ENCODE measurements around the gene CHRNA3. TPM values are rescaled to one million over a fixed set of nuclear protein-coding genes. Genes with fewer than 3 reads are reported as not detected.

CHRNA3 gene
- total RNA-seq, 4 donors from 2014 or later = not detected

DNA sequence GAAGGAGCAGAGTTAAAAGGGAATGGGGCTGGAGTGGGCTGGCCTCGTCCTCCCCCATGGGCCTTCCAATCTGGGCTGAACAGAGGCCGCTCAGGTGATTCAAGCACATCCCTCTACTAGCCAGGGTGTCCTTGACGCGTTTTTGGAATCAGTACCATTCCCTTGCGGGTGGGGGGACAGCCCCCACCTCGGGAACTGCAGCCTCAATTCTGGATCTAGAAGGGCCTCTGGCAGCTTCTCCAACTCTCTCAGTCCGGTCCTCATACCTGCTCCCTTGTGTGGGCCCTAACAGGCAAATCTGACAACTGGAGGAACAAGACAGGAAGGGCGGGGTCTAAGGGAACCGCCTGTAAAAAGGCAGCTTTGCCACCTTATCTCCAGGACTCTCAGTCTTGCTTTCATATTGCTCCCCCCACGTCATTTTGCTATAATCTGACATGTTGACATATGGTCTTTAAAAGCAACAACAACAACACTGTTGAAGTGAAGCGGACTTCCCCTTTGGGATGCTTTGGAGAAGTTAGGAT, 21.0 kb upstream of the CHRNA3 start:
- no peaks in the 10 kb centered on the region for H3K36me3 ChIP-seq
- TF ChIP-seq EP300 (IDR thresholded peaks at IDR 0.05) = no peak
- TF ChIP-seq POLR2A (IDR thresholded peaks at IDR 0.05) = no peak
- TF ChIP-seq CTCF (IDR thresholded peaks at IDR 0.05) = no peak
- peaks cover 0 to 31% of the 10 kb centered on the region in 2 donors for H3K27me3 ChIP-seq
- 69 to 75% methylated on average over 11 of the region's 11 CpGs for WGBS, 2 donors
- H3K9me3 ChIP-seq = no peaks in the 10 kb centered on the region
- H3K4me1 ChIP-seq = peaks cover 0 to 13% (median 9%) of the 10 kb centered on the region in 4 donors
- H3K27ac ChIP-seq = no peak overlapping the region
- no peak overlapping the region for H3K4me3 ChIP-seq
- DNase-seq (ENCODE audit: low spot score in 2 of 2) = no peak

- WGBS, 2 donors = 13 to 28% methylated on average over 12 to 36 of the region's 47 CpGs
- Histone ChIP-seq H3K27ac (no peak within 1 kb of the TSS), H3K27me3 (peaks cover 0 to 31% of the 10 kb centered on the region in 2 donors), H3K9me3 (no peaks in the 10 kb centered on the region), H3K36me3 (no peaks in the 10 kb centered on the region), H3K4me1 (peaks cover 0 to 13% (median 9%) of the 10 kb centered on the region in 4 donors), H3K4me3 (peak within 1 kb of the TSS in 3 of 4 donors; percentile 27 to 55 (median 43))
- no peak for TF ChIP-seq CTCF (IDR thresholded peaks at IDR 0.05)
- TF ChIP-seq EP300 (IDR thresholded peaks at IDR 0.05) = no peak
- no peak for TF ChIP-seq POLR2A (IDR thresholded peaks at IDR 0.05)
- DNase-seq (ENCODE audit: low spot score in 2 of 2) = no peak
Observed at GRCh38 chr15:78641102-78641748, 20.4 kb upstream of the CHRNA3 start, which contains the start of gene CHRNB4. TSS of gene CHRNB4 (minus strand) at chr15:78641210. CDS start at chr15:78641133, 77 bp downstream.

DNA sequence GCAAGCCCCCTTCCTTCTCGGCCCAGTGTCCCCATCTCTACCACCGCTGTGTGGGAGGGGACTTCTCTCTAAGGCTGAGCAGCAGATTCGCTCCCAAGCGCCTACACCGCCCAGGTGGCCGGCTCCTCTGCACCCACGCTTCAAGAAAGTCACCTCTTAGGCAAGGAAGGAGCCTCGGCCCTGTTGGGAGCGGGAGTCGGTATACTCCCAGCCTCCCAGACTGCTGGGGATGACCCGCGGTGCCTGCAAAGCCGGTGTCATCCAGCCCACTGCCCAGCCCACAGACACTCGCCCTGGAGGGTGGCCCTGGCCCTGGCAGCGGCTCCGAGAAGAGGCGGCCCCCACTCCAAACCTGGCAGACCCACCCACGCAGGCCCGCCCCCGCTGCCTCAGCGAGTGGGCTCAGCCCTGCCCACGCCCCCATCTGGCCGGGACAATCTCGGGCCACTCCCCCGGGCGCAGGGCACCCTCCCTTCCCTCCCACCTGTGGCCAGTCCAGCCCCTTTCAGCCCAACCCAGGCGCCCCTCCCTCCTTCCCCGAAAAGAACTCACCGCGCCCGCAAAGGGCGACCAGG, 19.8 kb upstream of the CHRNA3 start:
- Histone ChIP-seq H3K9me3 (no peaks in the 10 kb centered on the region), H3K36me3 (no peaks in the 10 kb centered on the region), H3K27me3 (peaks cover 0 to 31% of the 10 kb centered on the region in 2 donors), H3K4me3 (peak overlapping the region in 3 of 4 donors; percentile 27 to 55 (median 43)), H3K27ac (no peak overlapping the region), H3K4me1 (peaks cover 0 to 13% (median 9%) of the 10 kb centered on the region in 4 donors)
- DNase-seq (ENCODE audit: low spot score in 2 of 2) = no peak
- 19 to 23% methylated on average over 20 to 25 of the region's 32 CpGs for WGBS, 2 donors
- no peak for TF ChIP-seq EP300 (IDR thresholded peaks at IDR 0.05)
- TF ChIP-seq POLR2A (IDR thresholded peaks at IDR 0.05) = no peak
- no peak for TF ChIP-seq CTCF (IDR thresholded peaks at IDR 0.05)

DNA sequence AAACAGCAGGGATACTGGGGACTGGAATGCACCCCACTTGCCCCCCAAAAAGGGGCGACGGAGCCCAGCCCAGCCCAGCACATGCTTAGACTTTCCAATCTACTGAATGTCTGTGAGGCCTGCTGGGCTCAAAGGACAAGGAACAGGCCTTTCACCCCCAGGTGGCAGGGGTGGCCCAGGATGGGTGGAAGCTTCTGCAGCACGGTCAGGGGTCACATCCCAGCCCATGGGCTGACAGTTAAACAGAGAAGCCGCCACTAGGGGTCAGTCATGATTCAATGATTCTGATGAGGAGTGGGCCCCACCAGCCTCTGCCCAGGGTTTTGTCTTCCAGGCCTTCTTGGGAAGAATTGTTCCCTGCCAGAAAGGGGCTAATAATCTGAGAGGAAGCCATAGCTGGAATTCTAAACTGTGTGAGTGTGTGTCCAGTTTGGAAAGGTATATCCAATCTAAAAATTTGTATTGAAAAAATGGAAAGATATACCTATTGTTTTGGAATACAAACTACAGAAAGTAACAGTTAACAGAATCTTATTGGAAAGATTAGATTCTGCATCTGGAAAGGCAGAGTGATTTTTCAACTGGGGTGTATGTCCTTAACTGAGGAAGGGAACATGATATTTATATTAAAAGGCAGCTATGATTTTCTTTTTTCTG, 18.0 kb upstream of the CHRNA3 start:
- TF ChIP-seq CTCF (IDR thresholded peaks at IDR 0.05) (peak; percentile 29 to 47 (median 31)), EP300 (IDR thresholded peaks at IDR 0.05) (no peak)
- 36 to 45% methylated on average over 4 of the region's 4 CpGs for WGBS, 2 donors
- DNase-seq (ENCODE audit: low spot score in 2 of 2) = peak in 1 of 2 donors; percentile 59

More for the DNA sequence above, 18.0 kb upstream of the CHRNA3 start:
- peaks cover 0 to 6% (median 0%) of the 10 kb centered on the region in 4 donors for H3K9me3 ChIP-seq
- no peak overlapping the region for H3K4me3 ChIP-seq
- H3K27ac ChIP-seq = no peak overlapping the region
- peaks cover 0 to 13% (median 9%) of the 10 kb centered on the region in 4 donors for H3K4me1 ChIP-seq
- H3K27me3 ChIP-seq = peaks cover 0 to 31% of the 10 kb centered on the region in 2 donors
- H3K36me3 ChIP-seq = no peaks in the 10 kb centered on the region

Data from tibial nerve (tissue), 4 donors.